DMS53 (cell line): ENCODE measurements around the gene PITPNC1.
"Not testable (repeated sequence)": the region's sequence is repeated elsewhere in the genome, so short reads cannot be mapped to it uniquely, and the experiment has no call there.

Source experiments
- DNase-seq: peaks from one replicate; lab custom pipeline; 2025; lab: John Stamatoyannopoulos, UW

Gene PITPNC1

DNA sequence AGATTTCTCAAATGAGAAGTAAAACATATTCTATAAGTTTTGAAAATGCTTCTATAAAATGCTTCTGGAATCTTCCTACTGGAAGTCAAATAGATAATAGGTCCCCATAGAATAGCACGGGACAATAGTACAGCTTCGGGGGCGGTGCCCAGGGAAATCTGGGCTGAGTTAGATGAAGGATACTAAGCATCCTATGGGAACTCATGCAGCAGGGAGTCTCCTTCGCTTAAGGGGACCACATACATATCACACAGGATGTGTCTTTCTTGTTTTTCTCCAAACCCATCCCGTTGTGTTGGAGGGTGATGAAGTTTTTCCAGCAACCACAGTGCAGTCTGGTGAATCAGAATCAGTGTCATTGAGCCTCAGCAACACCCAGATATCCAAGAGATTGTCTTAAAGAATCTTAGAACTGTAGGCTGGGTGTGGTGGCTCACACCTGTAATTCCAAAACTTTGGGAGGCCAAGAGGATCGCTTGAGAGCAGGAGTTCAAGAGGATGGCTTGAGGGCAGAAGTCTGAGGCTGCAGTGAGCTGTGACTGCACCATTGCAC is 84.2 kb downstream of the PITPNC1 start:
- no peak for DNase-seq

DNA sequence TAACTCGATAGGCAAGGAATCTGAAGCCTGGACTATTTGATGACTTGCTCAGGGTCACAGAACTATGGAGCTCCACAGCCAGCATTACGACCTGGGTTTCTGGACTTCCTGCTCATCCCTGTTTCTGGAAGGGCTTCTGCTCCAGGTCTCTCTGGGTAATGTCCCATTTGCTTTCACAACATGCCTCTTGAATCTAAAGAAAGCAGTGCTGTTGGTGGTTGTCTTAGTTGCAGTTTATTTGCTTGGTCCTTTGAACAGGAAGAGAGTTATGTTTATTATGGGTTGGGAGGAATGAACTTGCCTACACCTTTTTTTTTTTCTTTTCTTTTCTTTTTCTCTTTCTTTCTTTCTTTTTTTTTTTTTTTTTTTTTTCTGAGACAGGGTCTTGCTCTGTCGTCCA is 84.8 kb downstream of the PITPNC1 start:
- DNase-seq, result peak; percentile 41

DNA sequence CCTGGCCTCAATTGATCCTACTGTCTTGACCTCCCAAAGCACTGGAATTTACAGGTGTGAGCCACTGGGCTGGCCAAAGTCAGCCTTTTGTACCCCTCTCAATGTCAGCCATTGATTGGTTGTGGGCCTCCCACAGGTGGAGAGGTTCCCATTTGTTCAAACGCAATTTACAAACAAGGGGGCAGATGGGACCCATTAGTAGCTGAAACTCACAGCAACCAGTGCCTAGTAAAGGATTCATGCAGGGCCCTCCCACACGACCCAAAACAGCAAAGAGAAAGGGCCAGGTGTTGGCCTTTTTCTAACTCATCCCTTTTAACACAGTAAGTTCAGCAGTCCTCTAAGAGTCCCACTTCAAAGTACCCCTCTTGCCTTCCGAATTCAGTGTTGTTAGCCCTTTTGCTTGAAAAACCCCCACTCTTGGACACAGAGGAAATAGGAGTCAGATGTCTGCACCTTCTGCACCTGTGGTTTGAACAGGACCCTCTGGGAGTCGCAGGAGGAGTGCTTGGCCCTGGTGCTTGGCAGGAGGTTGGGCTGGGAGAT is 89.2 kb downstream of the PITPNC1 start:
- no peak for DNase-seq

DNA sequence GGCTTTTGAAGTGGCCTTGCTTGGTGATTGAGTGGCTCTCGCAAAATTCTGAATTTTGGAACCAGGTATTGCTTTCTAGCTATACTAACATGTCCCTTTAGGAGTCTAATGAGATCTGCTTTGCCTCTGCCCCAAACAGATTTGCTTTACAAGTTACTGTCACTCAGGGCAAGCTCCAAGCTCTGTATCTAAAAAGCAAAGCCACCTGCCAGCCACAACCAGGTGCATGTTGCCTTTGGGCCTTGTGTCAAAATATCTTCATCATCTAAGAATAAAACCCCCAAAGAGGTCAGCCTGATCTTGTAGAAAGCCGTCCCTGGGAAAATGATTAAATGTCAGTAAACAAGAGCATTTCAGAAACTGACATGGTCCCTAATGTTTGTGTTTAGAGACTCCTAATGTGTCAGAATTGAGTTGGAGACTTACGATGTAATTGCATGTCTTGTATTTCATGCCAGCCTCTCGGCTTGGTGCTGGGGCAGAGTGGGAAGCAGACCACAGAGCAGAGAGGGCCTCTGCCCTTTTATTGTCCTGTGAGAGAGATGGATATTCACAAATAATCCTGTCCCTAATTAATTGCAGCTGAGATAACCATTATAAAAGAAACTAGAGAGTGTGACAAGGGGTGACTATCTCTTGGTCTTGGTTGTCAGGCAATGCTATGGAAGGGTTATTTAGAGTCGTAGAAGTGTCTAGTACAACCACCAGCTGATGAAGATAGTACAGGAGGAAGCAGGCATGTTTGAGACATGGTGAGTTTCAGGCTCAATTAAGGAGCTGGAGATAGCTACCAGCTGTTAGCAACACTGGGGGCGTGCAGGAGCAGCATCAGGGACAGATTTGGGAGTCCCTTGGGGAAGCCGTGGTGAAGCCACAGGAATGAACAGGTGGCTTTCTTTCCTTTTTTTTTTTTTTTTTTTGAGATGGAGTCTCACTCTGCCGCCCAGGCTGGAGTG is 90.7 kb downstream of the PITPNC1 start:
- DNase-seq, result no peak

- DNase-seq, result no peak
Measured at GRCh38 chr17:67469208-67469980, 92.3 kb downstream of the PITPNC1 start.

DNA sequence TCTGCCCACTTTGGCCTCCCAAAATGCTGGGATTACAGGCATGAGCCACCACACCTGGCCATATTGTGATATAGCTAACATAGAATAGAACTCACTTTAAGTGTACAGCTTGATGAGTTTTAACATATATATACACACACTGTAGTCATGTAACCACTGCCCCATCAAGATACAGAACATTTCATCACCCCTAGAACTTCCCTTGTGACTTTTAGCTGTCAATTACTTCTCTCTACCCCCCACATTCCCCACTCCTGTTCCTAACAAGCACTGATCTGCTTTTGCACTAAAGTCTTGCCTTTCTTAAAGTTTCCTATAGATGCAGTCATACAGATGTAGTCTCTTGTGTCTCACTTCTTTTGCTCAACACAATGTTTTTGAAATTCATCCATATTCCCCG is 93.1 kb downstream of the PITPNC1 start:
- no peak for DNase-seq

GRCh38 chr17:67471118-67471517 is 94.0 kb downstream of the PITPNC1 start:
- no peak for DNase-seq

- peak; percentile 9 for DNase-seq
Measured at GRCh38 chr17:67472606-67473005, 95.5 kb downstream of the PITPNC1 start.

DNA sequence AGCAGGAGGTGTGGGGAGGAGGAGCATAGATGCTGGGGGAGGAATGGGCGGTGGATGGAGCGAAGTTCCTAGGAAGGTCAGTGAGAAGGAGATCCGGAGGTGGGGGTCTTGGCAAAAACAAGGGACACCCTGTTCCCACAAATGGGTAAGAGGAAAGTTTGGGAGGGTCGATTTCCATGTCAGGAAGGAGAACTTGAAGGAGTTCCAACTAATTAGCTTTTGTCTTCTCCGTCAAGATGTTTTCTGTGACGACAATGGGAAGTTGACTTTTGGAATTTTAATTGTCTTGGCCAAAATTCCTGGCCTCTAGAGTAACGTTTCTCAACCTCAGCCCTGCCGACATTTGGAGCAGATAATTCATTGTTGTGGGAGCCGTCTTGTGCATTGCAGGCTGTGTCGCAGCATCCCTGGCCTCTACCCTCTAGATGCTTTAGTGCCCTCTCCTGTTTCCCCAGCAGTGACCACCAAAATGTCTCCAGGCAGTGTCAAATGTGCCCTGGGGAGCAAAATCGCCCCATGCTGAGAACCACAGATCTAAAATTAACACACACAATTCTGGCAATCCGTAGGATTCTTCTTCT is 97.1 kb downstream of the PITPNC1 start:
- DNase-seq, result no peak

DNA sequence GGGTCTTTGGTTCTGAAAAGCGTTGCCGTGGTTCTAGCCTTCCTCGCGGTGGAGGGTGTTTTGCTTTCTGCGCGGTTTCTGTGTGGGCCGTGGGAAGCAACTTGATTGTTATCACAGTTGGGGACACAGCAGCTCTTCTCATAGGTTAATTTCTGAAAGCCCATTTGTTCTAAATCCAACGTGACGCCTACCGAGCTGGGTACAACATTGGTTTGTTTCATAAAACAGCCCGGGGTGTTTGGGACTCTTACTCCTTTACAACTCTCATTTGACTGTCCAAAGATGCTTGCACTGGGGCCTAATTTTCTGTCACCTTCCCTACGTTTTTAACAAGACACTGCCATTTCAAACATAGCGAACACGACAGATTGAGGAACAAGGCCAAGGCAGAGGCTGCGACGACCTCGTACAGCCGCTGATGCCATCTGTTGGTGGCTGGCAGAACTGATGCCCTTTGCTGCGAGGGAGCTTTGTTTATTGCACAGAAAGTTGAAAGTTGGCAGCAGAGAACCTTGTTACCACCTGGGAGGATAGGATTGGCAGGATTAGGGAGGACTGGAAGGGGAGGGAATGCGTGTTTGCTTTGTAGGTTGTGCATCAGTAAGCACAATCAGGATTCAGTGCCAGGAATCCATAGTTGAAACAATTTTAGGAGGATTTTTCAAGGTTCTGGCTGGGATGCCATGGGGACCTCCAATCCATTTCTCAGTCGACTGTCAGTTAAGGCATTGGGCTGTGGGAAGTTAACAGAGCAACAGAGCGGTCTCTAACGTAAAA is 98.3 kb downstream of the PITPNC1 start:
- peak; percentile 91 for DNase-seq

- no peak for DNase-seq
Measured at GRCh38 chr17:67476787-67477335, 99.8 kb downstream of the PITPNC1 start.

DNA sequence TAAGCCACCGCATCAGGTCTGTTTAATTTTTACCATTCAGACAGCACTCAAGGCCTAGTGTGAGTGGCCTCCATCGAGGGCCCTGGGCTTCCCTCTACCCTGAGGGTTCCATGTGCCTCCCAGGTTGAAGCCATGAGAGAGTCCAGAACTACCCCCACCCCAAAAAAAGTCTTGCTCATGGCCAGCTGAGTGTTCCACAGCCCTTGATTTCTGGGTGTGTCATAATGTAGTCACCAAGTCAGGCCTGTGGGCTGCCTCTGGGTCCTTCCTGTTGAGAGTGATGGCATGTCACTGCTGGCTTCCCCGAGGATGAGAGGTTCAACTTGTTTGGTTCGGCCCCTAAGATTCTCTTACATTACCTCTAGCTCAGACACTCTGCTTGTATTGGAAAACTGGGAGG is 100.6 kb downstream of the PITPNC1 start:
- DNase-seq, result peak; percentile 12

DNA sequence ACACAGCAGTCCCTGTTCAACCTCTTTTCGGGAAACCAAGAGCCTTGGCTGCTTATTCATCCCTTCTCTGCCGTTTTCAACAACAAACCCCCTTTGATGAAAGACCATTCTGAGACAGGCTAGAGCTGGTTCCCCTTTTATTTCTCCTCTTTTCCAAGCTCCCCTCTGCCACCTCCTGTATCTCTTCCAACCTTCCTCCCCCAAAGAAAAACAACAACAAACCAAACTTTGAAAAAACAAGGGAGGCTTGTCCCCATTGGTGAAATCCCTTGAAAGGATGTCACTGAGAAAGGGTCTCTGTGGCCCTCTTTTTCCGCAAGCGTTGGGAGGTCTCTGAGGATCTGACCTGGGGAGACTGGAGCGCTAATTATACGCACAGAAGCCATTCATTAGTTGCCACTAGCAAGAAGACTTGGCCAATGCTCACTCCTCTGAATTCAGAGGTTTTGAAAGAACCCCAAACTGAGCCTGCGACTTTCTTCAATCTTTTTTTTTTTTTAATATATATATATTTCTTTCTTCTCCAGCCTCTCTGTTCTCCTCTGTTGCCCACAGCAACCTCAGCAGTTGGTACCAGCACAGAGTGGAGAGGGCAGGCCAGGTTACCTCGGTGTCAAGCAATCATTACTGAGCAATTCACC is 101.4 kb downstream of the PITPNC1 start:
- no peak for DNase-seq

DNA sequence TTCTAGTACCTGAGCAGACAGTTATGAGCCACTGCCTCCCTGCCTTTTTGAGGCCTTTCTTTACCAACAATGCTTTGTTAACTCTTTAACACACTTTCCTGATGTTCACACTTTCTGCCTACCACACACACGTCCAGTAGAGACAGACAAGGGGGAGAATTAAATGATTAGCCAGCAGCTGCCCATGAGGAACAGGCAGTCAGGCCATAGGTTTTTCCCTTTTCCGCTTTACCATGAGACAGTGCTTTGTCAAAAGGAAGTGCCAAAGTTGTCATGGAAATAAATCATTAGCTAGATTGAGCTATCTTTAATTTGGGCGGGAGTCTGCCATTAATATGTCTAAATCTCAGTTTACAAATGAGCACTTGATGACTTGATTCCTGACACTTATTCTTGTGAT is 102.1 kb downstream of the PITPNC1 start:
- no peak for DNase-seq

- DNase-seq, result not testable (repeated sequence)
Measured at GRCh38 chr17:67480959-67481358, 103.9 kb downstream of the PITPNC1 start.

DNA sequence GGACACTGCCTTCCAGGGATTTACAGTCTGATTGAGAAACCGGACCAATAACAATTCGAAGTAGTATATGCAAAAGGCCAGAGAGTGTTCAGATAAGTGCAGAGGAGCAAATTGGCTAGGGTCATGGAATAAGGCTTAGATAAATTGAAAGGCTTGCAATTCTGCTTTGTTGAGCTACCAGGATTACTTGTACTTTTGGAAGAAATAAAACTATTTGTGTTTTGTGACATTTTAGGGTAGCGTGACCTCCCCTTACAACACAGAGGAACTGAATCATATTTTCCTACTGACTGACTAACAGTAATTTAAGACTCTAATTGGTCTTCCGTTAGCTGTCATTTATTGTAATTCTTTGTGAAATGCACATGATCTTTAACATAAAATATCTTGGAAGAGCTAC is 104.7 kb downstream of the PITPNC1 start:
- DNase-seq, result no peak

DNA sequence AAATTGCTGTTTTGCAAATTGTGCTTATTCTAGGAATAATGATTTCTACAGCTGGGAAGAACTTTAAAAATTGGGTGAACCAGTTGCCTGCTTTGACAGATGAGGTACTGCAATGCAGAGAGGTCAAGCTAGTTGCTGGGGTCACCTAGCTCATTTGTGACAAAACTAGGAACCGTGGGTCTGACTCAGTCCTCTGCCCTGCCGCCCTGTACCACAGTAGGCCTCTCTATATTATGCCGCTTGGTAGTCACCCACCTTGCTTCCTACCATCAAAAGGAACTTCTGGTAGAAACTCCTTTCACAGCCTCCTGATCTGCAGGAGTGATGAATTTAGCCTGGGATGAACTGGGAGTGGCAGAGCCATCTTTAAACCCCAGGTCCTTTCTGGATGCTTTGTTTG is 105.7 kb downstream of the PITPNC1 start:
- DNase-seq, result no peak

GRCh38 chr17:67484261-67484660 is 107.2 kb downstream of the PITPNC1 start:
- no peak for DNase-seq

GRCh38 chr17:67485666-67486065 is 108.6 kb downstream of the PITPNC1 start:
- DNase-seq, result no peak

DNA sequence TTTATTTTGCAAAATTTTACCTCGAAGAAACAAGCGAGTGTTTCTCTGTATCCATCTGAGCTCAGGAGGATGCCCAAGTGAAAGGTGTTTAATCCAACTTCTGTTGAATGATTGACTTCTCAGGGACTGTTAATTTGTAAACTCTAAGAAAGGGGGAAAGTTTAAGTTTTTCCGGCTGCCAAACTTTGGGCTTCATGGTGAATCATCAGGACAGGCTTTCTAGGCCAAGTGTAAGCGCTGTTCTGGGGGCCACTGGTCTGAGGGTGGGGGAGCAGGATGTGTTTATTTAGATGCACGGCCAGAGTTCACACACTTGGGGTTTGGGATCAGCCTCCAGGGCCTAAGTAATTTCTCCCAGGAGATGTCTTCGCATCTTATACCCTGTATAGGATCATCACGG is 110.4 kb downstream of the PITPNC1 start:
- no peak for DNase-seq

DNA sequence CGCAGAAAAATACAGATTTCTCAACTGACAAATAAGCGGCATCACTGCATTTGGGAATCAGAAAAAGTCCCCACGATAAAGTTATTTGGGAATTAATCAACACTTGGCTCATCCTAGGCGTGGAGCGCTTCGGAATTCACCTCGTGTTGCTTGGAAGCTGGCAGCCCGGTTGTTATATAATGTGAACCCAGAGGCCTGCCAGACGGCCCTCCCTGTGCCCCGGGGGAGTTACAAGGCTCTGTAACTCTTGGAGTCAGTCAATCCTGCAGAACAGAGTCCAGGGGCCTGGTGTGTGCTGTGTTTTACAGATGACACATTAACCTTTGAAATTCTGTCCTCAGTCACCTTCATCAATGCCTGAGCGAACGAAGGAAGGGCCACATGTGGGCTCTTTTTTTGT is 111.1 kb downstream of the PITPNC1 start:
- no peak for DNase-seq
